ENCODE data around the gene ESD.

DNA sequence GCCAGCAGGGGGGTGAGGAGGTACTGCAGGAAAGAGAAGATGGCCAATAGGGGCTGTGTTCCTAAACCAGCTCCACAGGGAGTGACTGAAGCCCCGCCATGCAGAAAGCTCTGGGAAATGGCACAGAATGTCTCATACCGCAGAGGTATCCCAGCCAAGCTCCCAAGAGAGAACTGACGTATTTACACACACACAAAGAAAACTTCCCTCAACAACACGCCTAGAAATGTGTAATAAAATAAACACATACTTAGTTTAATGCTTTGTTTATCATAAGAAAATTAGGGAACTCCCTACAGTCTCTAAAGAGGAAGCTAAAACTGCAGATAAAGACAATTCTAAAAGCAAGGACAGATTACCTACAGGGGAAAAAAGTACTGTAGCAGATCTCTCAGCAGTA is 40.0 kb downstream of the ESD start:
- TF ChIP-seq POLR2A (IDR thresholded peaks at IDR 0.05; ENCODE audit: extremely low read depth, insufficient read length) (no peak), MYC (IDR thresholded peaks at IDR 0.05; ENCODE audit: low read depth, low read length) (no peak)
- TF ChIP-seq, protein P1, sequence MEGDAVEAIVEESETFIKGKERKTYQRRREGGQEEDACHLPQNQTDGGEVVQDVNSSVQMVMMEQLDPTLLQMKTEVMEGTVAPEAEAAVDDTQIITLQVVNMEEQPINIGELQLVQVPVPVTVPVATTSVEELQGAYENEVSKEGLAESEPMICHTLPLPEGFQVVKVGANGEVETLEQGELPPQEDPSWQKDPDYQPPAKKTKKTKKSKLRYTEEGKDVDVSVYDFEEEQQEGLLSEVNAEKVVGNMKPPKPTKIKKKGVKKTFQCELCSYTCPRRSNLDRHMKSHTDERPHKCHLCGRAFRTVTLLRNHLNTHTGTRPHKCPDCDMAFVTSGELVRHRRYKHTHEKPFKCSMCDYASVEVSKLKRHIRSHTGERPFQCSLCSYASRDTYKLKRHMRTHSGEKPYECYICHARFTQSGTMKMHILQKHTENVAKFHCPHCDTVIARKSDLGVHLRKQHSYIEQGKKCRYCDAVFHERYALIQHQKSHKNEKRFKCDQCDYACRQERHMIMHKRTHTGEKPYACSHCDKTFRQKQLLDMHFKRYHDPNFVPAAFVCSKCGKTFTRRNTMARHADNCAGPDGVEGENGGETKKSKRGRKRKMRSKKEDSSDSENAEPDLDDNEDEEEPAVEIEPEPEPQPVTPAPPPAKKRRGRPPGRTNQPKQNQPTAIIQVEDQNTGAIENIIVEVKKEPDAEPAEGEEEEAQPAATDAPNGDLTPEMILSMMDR (IDR thresholded peaks at IDR 0.05; ENCODE audit: low read depth, low read length): no peak
